GM12878 (cell line): ENCODE results near the gene GIGYF2. TPM values are rescaled to one million over a fixed set of nuclear protein-coding genes. Genes with fewer than 3 reads are reported as not detected.

Experiments used
- ATAC-seq: fragments of 200-7000 bp; cut with Tn5 transposase; 3 replicates; pipeline ENCODE4 v1.9.1; 2020; ENCODE audit warnings: mild to moderate bottlenecking, moderate library complexity
- BruUV-seq: library from RNA; stranded (reverse); fragments of 400-500 nt; replicated peaks from 2 replicates; lab custom pipeline; 2021; lab: Mats Ljungman, UMichigan
- CTCF ChIA-PET: fragments of 300-600 bp; sonication (Branson Sonifier 250); formaldehyde crosslinking; extraction: SDS; loops from one replicate; lab custom pipeline; 2021; ENCODE audit warnings: inconsistent platforms; lab: Yijun Ruan, JAX
- POLR2A ChIA-PET: fragments of 350-600 bp; formaldehyde crosslinking; extraction: SDS; loops from one replicate; lab custom pipeline; 2021; ENCODE audit warnings: inconsistent platforms; lab: Charles Lee
- RAD21 ChIA-PET: fragments of 300-600 bp; sonication (Branson Sonifier 250); formaldehyde crosslinking; loops from one replicate; lab custom pipeline; 2023; ENCODE audit warnings: antibody characterized with exemption; ENCODE audit not compliant: unreplicated experiment; lab: Charles Lee
- SMC1A ChIA-PET: fragments of 300-600 bp; sonication (Branson Sonifier 250); formaldehyde crosslinking; loops from one replicate; lab custom pipeline; 2023; ENCODE audit not compliant: unreplicated experiment, uncharacterized antibody; lab: Charles Lee
- DNase-seq: peaks from one replicate; pipeline ENCODE4 v3.0.0-alpha.2; 2011; ENCODE audit warnings: low read depth, low spot score
- FAIRE-seq: peaks from 3 replicates; lab custom pipeline; 2011; peaks lifted over from hg19 to GRCh38; lab: Jason Lieb, UNC
- H2AFZ ChIP-seq: 2 replicates; pipeline ENCODE4 v1.6.0; 2011; ENCODE audit warnings: low read depth, low read length, control low read depth; ENCODE audit not compliant: control insufficient read depth
- H3K27ac ChIP-seq: 2 replicates; pipeline ENCODE4 v1.5.1; 2011; ENCODE audit warnings: control low read depth; ENCODE audit not compliant: control insufficient read depth, insufficient read depth
- H3K27me3 ChIP-seq, 2 experiments: replicated peaks in 1 of 2; 2 replicates each; pipeline versions ENCODE4 v1.6.0 to v1.6.1; 2011; ENCODE audit warnings: low read length in 1 of 2; ENCODE audit not compliant: control insufficient read depth in 2 of 2, insufficient read depth in 2 of 2
- H3K36me3 ChIP-seq, 2 experiments: 2 replicates each; pipeline ENCODE4 v1.5.1; 2011; ENCODE audit warnings: low read length in 1 of 2; ENCODE audit not compliant: control insufficient read depth in 2 of 2, insufficient read depth in 2 of 2
- H3K4me1 ChIP-seq: 2 replicates; pipeline ENCODE4 v1.6.1; 2011; ENCODE audit warnings: mild to moderate bottlenecking, low read length, moderate library complexity, mixed read lengths; ENCODE audit not compliant: control insufficient read depth, insufficient read depth
- H3K4me2 ChIP-seq: 2 replicates; pipeline ENCODE4 v1.6.0; 2011; ENCODE audit warnings: control low read depth; ENCODE audit not compliant: control insufficient read depth, insufficient read depth
- H3K4me3 ChIP-seq: fragments of 200-600 bp; sonication (generic); 2 replicates; pipeline ENCODE4 v1.5.1; 2016
- H3K79me2 ChIP-seq: 2 replicates; pipeline ENCODE4 v1.6.0; 2011; ENCODE audit warnings: low read length; ENCODE audit not compliant: control insufficient read depth, insufficient read depth
- H3K9ac ChIP-seq: 2 replicates; pipeline ENCODE4 v1.8.0; 2011; ENCODE audit warnings: low read length, control low read depth, mixed read lengths; ENCODE audit not compliant: control insufficient read depth, insufficient read depth
- H3K9me3 ChIP-seq: replicated peaks from 3 replicates; pipeline ENCODE4 v1.5.1; 2011; ENCODE audit warnings: mild to moderate bottlenecking, low read length; ENCODE audit not compliant: control insufficient read depth, insufficient read depth
- H4K20me1 ChIP-seq: 2 replicates; pipeline ENCODE4 v1.6.0; 2011; ENCODE audit not compliant: control insufficient read depth, insufficient read depth
- CBX5 ChIP-seq: sonication (generic); IDR thresholded peaks from 2 replicates; pipeline ENCODE4 v1.6.1; 2016; ENCODE audit warnings: low read depth, moderate library complexity, mild to moderate bottlenecking, inconsistent platforms
- NR2F1 ChIP-seq: fragments of 450-650 bp; conservative IDR thresholded peaks from 2 replicates; pipeline ENCODE4 v1.6.1; 2017; ENCODE audit warnings: mild to moderate bottlenecking
- RBBP5 ChIP-seq: fragments of 200-600 bp; sonication (generic); conservative IDR thresholded peaks from 2 replicates; pipeline ENCODE4 v1.6.1; 2016
- WRNIP1 ChIP-seq: IDR thresholded peaks from 2 replicates; pipeline ENCODE4 v1.6.1; 2011; ENCODE audit warnings: low read depth, low read length, improper control_type of control experiment, borderline replicate concordance
- YBX1 ChIP-seq: fragments of 450-650 bp; IDR thresholded peaks from 2 replicates; pipeline ENCODE4 v1.6.1; 2016; ENCODE audit warnings: antibody characterized with exemption
- WGBS: methylation state at CpG from one replicate; pipeline ENCODE4 v1.1.6; 2016; ENCODE audit warnings: low lambda C conversion rate; ENCODE audit not compliant: insufficient replicate concordance, insufficient coverage; ENCODE audit errors: missing lambda C conversion rate; 5-methylcytosine and 5-hydroxymethylcytosine counted together
- in situ Hi-C: fragments of 300-500 bp; cut with MboI; formaldehyde crosslinking; loops from 9 replicates; pipeline ENCODE4 v1.14.3; 2018; ENCODE audit warnings: mixed read lengths
- intact Hi-C: fragments of 100-400 bp; cut with micrococcal nuclease; formaldehyde crosslinking; loops from one replicate; pipeline ENCODE4 v1.14.2; 2022; ENCODE audit not compliant: unreplicated experiment
- polyA plus RNA-seq, 11 experiments: library from polyadenylated mRNA; depleted of rRNA in 4 of 11; unstranded in 6 of 11; stranded (reverse) in 5 of 11; fragments of >200 nt; fragmentation: Nextera tagmentation in 4 of 11; fragmentation: Illumina TruSeq in 1 of 11; extraction: Ambion mirVana in 4 of 11; extraction: Trizol in 1 of 11; gene quantifications; 1 replicate in 1 of 11; 2 replicates in 10 of 11; pipeline versions ENCODE4 v1.2.1 to v1.2.3, GENCODE V29; 2011 to 2016; ENCODE audit warnings: inconsistent platforms in 2 of 11, missing spikeins in 2 of 11, low read depth in 1 of 11
- total RNA-seq, 4 experiments: library from RNA; depleted of rRNA in 3 of 4; stranded (reverse); fragments of >200 nt in 3 of 4; fragmentation: Illumina TruSeq in 1 of 4; extraction: Trizol in 1 of 4; gene quantifications; 2 replicates each; pipeline versions ENCODE4 v1.2.1 to v1.2.3, GENCODE V29; 2013 to 2021
- TF ChIP-seq, protein P1 (sequence below): fragments of 450-650 bp; formaldehyde crosslinking; IDR thresholded peaks from 2 replicates; pipeline ENCODE4 v1.5.0; 2022; ENCODE audit warnings: mild to moderate bottlenecking, missing genetic modification characterization
- TF ChIP-seq, protein P2 (sequence below): fragments of 450-650 bp; IDR thresholded peaks from 2 replicates; pipeline ENCODE4 v1.6.1; 2014; ENCODE audit warnings: mild to moderate bottlenecking
- TF ChIP-seq, protein P3 (sequence below): fragments of 450-650 bp; IDR thresholded peaks from 2 replicates; pipeline ENCODE4 v1.6.1; 2018; ENCODE audit warnings: mild to moderate bottlenecking, low read depth, moderate library complexity; ENCODE audit not compliant: partially characterized antibody
- TF ChIP-seq, protein P4 (sequence below): fragments of 450-650 bp; IDR thresholded peaks from 2 replicates; pipeline ENCODE4 v1.6.1; 2017; ENCODE audit warnings: antibody characterized with exemption, mild to moderate bottlenecking, moderate library complexity
- TF ChIP-seq, protein P5 (sequence below): fragments of 450-650 bp; IDR thresholded peaks from 2 replicates; pipeline ENCODE4 v1.6.1; 2017; ENCODE audit warnings: mild to moderate bottlenecking, moderate library complexity

GIGYF2 gene
- total and polyA plus RNA-seq, 10 of the 15 experiments (the other 5 are each of a cell fraction or from before 2014, with no cell fraction given): 12.2 to 47.2 (median 39.0) TPM

DNA sequence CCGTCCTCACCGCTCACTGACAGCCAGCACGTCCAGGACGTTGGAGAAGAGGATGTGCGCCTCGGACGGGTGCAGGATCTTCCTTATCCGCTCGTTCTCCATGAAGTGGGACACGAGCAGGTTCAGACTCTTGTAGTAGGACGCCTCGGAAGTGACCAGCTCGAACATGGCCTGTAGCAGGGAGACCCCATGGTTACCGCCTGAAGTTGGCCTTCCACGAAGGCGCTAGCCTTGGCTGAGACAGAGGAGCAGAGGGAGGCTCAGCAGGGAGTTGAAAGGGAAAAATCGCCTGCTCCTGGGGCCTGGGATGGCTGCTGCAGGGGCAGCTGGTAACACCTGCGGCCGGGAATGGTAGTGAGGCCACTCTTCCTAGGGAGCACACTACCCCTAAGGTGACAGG, 197.6 kb downstream of the GIGYF2 start:
- no peaks in the 10 kb centered on the region for H3K79me2 ChIP-seq
- no peak overlapping the region for H3K4me2 ChIP-seq
- in situ Hi-C loops: no loop called here
- no peak for ATAC-seq
- no peak for FAIRE-seq
- H3K4me3 ChIP-seq: no peak overlapping the region
- POLR2A ChIA-PET: no interaction called here
- H3K36me3 ChIP-seq: no peaks in the 10 kb centered on the region
- no peaks in the 10 kb centered on the region for H4K20me1 ChIP-seq
- intact Hi-C loops: no loop called here
- CTCF ChIA-PET: no interaction called here
- 51% methylated on average over 19 of the region's 19 CpGs for WGBS
- H3K4me1 ChIP-seq: no peaks in the 10 kb centered on the region
- H3K27me3 ChIP-seq: no peaks in the 10 kb centered on the region
- no TSS peak for BruUV-seq
- RAD21 ChIA-PET: no interaction called here
- no peak overlapping the region for H2AFZ ChIP-seq
- H3K9ac ChIP-seq: no peak overlapping the region
- H3K9me3 ChIP-seq: no peaks in the 10 kb centered on the region
- SMC1A ChIA-PET: no interaction called here
- DNase-seq: no peak
- no peak overlapping the region for H3K27ac ChIP-seq
- TF ChIP-seq, protein P1, sequence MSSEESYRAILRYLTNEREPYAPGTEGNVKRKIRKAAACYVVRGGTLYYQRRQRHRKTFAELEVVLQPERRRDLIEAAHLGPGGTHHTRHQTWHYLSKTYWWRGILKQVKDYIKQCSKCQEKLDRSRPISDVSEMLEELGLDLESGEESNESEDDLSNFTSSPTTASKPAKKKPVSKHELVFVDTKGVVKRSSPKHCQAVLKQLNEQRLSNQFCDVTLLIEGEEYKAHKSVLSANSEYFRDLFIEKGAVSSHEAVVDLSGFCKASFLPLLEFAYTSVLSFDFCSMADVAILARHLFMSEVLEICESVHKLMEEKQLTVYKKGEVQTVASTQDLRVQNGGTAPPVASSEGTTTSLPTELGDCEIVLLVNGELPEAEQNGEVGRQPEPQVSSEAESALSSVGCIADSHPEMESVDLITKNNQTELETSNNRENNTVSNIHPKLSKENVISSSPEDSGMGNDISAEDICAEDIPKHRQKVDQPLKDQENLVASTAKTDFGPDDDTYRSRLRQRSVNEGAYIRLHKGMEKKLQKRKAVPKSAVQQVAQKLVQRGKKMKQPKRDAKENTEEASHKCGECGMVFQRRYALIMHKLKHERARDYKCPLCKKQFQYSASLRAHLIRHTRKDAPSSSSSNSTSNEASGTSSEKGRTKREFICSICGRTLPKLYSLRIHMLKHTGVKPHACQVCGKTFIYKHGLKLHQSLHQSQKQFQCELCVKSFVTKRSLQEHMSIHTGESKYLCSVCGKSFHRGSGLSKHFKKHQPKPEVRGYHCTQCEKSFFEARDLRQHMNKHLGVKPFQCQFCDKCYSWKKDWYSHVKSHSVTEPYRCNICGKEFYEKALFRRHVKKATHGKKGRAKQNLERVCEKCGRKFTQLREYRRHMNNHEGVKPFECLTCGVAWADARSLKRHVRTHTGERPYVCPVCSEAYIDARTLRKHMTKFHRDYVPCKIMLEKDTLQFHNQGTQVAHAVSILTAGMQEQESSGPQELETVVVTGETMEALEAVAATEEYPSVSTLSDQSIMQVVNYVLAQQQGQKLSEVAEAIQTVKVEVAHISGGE (CRISPR knock-in tag): no peak
- TF ChIP-seq NR2F1 (no peak), RBBP5 (no peak), WRNIP1 (no peak), YBX1 (no peak), CBX5 (no peak)
- TF ChIP-seq, protein P2, sequence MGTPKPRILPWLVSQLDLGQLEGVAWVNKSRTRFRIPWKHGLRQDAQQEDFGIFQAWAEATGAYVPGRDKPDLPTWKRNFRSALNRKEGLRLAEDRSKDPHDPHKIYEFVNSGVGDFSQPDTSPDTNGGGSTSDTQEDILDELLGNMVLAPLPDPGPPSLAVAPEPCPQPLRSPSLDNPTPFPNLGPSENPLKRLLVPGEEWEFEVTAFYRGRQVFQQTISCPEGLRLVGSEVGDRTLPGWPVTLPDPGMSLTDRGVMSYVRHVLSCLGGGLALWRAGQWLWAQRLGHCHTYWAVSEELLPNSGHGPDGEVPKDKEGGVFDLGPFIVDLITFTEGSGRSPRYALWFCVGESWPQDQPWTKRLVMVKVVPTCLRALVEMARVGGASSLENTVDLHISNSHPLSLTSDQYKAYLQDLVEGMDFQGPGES: no peak
- TF ChIP-seq, protein P3, sequence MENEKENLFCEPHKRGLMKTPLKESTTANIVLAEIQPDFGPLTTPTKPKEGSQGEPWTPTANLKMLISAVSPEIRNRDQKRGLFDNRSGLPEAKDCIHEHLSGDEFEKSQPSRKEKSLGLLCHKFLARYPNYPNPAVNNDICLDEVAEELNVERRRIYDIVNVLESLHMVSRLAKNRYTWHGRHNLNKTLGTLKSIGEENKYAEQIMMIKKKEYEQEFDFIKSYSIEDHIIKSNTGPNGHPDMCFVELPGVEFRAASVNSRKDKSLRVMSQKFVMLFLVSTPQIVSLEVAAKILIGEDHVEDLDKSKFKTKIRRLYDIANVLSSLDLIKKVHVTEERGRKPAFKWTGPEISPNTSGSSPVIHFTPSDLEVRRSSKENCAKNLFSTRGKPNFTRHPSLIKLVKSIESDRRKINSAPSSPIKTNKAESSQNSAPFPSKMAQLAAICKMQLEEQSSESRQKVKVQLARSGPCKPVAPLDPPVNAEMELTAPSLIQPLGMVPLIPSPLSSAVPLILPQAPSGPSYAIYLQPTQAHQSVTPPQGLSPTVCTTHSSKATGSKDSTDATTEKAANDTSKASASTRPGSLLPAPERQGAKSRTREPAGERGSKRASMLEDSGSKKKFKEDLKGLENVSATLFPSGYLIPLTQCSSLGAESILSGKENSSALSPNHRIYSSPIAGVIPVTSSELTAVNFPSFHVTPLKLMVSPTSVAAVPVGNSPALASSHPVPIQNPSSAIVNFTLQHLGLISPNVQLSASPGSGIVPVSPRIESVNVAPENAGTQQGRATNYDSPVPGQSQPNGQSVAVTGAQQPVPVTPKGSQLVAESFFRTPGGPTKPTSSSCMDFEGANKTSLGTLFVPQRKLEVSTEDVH: no peak
- TF ChIP-seq, protein P4, sequence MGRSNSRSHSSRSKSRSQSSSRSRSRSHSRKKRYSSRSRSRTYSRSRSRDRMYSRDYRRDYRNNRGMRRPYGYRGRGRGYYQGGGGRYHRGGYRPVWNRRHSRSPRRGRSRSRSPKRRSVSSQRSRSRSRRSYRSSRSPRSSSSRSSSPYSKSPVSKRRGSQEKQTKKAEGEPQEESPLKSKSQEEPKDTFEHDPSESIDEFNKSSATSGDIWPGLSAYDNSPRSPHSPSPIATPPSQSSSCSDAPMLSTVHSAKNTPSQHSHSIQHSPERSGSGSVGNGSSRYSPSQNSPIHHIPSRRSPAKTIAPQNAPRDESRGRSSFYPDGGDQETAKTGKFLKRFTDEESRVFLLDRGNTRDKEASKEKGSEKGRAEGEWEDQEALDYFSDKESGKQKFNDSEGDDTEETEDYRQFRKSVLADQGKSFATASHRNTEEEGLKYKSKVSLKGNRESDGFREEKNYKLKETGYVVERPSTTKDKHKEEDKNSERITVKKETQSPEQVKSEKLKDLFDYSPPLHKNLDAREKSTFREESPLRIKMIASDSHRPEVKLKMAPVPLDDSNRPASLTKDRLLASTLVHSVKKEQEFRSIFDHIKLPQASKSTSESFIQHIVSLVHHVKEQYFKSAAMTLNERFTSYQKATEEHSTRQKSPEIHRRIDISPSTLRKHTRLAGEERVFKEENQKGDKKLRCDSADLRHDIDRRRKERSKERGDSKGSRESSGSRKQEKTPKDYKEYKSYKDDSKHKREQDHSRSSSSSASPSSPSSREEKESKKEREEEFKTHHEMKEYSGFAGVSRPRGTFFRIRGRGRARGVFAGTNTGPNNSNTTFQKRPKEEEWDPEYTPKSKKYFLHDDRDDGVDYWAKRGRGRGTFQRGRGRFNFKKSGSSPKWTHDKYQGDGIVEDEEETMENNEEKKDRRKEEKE: no peak
- TF ChIP-seq, protein P5, sequence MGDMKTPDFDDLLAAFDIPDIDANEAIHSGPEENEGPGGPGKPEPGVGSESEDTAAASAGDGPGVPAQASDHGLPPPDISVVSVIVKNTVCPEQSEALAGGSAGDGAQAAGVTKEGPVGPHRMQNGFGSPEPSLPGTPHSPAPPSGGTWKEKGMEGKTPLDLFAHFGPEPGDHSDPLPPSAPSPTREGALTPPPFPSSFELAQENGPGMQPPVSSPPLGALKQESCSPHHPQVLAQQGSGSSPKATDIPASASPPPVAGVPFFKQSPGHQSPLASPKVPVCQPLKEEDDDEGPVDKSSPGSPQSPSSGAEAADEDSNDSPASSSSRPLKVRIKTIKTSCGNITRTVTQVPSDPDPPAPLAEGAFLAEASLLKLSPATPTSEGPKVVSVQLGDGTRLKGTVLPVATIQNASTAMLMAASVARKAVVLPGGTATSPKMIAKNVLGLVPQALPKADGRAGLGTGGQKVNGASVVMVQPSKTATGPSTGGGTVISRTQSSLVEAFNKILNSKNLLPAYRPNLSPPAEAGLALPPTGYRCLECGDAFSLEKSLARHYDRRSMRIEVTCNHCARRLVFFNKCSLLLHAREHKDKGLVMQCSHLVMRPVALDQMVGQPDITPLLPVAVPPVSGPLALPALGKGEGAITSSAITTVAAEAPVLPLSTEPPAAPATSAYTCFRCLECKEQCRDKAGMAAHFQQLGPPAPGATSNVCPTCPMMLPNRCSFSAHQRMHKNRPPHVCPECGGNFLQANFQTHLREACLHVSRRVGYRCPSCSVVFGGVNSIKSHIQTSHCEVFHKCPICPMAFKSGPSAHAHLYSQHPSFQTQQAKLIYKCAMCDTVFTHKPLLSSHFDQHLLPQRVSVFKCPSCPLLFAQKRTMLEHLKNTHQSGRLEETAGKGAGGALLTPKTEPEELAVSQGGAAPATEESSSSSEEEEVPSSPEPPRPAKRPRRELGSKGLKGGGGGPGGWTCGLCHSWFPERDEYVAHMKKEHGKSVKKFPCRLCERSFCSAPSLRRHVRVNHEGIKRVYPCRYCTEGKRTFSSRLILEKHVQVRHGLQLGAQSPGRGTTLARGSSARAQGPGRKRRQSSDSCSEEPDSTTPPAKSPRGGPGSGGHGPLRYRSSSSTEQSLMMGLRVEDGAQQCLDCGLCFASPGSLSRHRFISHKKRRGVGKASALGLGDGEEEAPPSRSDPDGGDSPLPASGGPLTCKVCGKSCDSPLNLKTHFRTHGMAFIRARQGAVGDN: no peak
